ENCODE measurements around the gene LEO1. TPM values are rescaled to one million over a fixed set of nuclear protein-coding genes. Genes with fewer than 3 reads are reported as not detected.
A peak's percentile ranks its signal among the peaks of the same experiment; 100 is the strongest.

The LEO1 gene
- total RNA-seq, 4 donors from 2014 or later, result 6.7 to 14.8 (median 11.7) TPM

- Histone ChIP-seq H3K9me3 (no peaks in the 10 kb centered on the region), H3K4me3 (no peak overlapping the region), H3K36me3 (peaks cover 0 to 10% of the 10 kb centered on the region in 2 donors), H3K27me3 (no peaks in the 10 kb centered on the region), H3K4me1 (peaks cover 0 to 7% of the 10 kb centered on the region in 2 donors), H3K27ac (no peak overlapping the region)
- intact Hi-C loops (cut with DNase I; ENCODE audit: low total_unique reads) (no loop called here), in situ Hi-C loops (cut with MboI; ENCODE audit: low sequenced_read_pairs in 4 of 4) (no loop called here)
- DNase-seq (no peak), ATAC-seq (no peak)
- TF ChIP-seq POLR2A (IDR thresholded peaks at IDR 0.05), result no peak
- TF ChIP-seq CTCF (IDR thresholded peaks at IDR 0.05 in 4 of 5, conservative IDR thresholded peaks at IDR 0.05 in 1 of 5), result no peak
These were observed 44.8 kb downstream of the LEO1 start for GRCh38 chr15:51926809-51927208.

DNA sequence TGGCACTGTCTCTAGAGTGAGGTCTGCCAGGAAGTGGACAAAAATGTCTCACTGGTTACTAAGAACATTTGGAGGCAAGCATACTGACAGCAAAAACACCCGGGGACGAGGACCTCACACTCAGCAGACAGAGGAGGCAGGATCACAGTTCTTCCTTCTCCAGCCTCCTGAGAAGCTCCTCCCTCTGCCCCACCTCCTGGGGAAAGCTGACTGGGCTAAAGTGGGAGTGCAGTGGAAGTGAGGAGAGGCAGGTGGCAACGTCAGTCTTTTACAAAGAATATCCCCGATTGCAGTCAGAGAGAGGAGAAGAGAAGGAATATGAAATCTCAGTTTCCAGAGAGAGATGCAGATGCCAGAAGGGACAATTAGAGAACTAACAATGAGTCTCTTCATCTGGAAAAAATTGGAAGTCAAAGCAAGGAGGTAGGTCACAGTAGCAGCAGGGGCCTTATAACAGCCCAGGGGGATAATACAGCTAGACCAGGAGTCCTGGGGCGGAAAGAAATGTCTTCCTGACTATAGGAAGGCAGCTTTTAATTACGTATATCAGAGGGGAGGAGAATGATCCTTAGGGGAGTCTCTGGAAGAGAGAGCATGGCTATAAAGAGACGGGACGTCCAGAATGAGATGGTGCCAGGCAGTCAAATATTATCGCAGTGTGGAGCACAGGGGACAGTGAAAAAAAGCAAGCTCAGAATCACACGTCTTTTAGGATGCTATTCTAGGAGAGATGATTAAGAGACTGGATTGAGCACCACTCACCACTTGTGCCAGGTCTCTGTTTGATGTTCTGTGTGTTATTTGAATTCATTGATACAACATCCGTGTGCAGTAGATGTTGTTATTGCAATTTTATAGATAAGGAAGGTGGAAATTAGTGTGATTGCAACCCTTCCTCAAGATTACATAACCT lies 47.2 kb downstream of the LEO1 start:
- H3K27ac ChIP-seq, result peak overlapping the region; percentile 49 to 75 (median 54)
- no peaks in the 10 kb centered on the region for H3K27me3 ChIP-seq
- H3K36me3 ChIP-seq, result peaks cover 0 to 15% of the 10 kb centered on the region in 2 donors
- H3K9me3 ChIP-seq, result no peaks in the 10 kb centered on the region
- intact Hi-C loops (cut with DNase I; ENCODE audit: low total_unique reads), result no loop called here
- ATAC-seq (peak; percentile 86 to 91), DNase-seq (peak in 1 of 2 donors; percentile 17)
- no peak for TF ChIP-seq CTCF (IDR thresholded peaks at IDR 0.05 in 4 of 5, conservative IDR thresholded peaks at IDR 0.05 in 1 of 5)
- TF ChIP-seq POLR2A (IDR thresholded peaks at IDR 0.05), result no peak
- H3K4me3 ChIP-seq, result no peak overlapping the region
- peaks cover 0 to 7% of the 10 kb centered on the region in 2 donors for H3K4me1 ChIP-seq
- in situ Hi-C loops (cut with MboI; ENCODE audit: low sequenced_read_pairs in 4 of 4), result no loop called here

DNA sequence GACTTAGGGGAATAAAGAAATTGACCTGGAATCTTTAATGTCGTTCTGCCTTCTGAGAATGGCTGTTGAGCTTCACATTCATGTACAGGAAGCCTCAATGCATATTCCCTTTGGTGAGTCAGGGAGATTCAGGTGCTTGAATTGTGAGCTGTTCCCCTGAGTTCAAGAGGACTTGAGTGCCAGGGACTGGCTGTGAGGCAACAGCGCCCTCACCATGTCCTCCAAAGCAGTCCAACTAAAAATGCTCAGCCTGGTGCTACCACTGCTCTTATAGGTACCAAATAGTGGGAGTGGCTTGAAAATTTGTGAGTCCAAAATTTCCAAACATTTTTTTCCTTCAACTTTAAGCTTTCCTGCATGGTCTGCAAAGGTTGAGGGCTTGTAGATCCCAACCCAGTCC lies 54.1 kb downstream of the LEO1 start:
- H3K27ac ChIP-seq, result no peak overlapping the region
- TF ChIP-seq POLR2A (IDR thresholded peaks at IDR 0.05), result no peak
- no peak for TF ChIP-seq CTCF (IDR thresholded peaks at IDR 0.05 in 4 of 5, conservative IDR thresholded peaks at IDR 0.05 in 1 of 5)
- H3K9me3 ChIP-seq, result no peaks in the 10 kb centered on the region
- no peaks in the 10 kb centered on the region for H3K4me1 ChIP-seq
- H3K27me3 ChIP-seq, result no peaks in the 10 kb centered on the region
- no peak for ATAC-seq
- H3K36me3 ChIP-seq, result peaks cover 0 to 40% of the 10 kb centered on the region in 2 donors
- intact Hi-C loops (cut with DNase I; ENCODE audit: low total_unique reads) (no loop called here), in situ Hi-C loops (cut with MboI; ENCODE audit: low sequenced_read_pairs in 4 of 4) (no loop called here)
- no peak for DNase-seq
- no peak overlapping the region for H3K4me3 ChIP-seq

- Histone ChIP-seq H3K4me1 (no peaks in the 10 kb centered on the region), H3K27me3 (no peaks in the 10 kb centered on the region), H3K4me3 (no peak overlapping the region), H3K36me3 (peaks cover 0 to 37% of the 10 kb centered on the region in 2 donors), H3K27ac (no peak overlapping the region), H3K9me3 (no peaks in the 10 kb centered on the region)
- DNase-seq (no peak), ATAC-seq (no peak)
- no peak for TF ChIP-seq CTCF (IDR thresholded peaks at IDR 0.05 in 4 of 5, conservative IDR thresholded peaks at IDR 0.05 in 1 of 5)
- TF ChIP-seq POLR2A (IDR thresholded peaks at IDR 0.05), result no peak
- intact Hi-C loops (cut with DNase I; ENCODE audit: low total_unique reads), result no loop called here
- in situ Hi-C loops (cut with MboI; ENCODE audit: low sequenced_read_pairs in 4 of 4), result no loop called here
These were observed 59.0 kb downstream of the LEO1 start for GRCh38 chr15:51912528-51912927.

Data from gastrocnemius medialis (tissue), 4 donors.